Activated naive CD8-positive, alpha-beta T cell (primary cell): ENCODE results near the gene ZBTB20.

Experiments
- H3K27ac Mint-ChIP-seq: one replicate; pipeline ENCODE4 v1.8.0; 2021; ENCODE audit warnings: mixed read lengths
- H3K27me3 Mint-ChIP-seq: one replicate; pipeline ENCODE4 v1.8.0; 2021; ENCODE audit warnings: mixed read lengths
- H3K36me3 Mint-ChIP-seq: one replicate; pipeline ENCODE4 v1.8.0; 2021; ENCODE audit warnings: mixed read lengths
- H3K4me1 Mint-ChIP-seq: one replicate; pipeline ENCODE4 v1.8.0; 2021; ENCODE audit warnings: low read depth, mixed read lengths
- H3K4me3 Mint-ChIP-seq: one replicate; pipeline ENCODE4 v1.8.0; 2021; ENCODE audit warnings: mild to moderate bottlenecking, mixed read lengths
- H3K9me3 Mint-ChIP-seq: one replicate; pipeline ENCODE4 v1.8.0; 2021; ENCODE audit warnings: low read depth, mixed read lengths

The ZBTB20 gene

GRCh38 chr3:114471478-114471877 is 675.6 kb downstream of the ZBTB20 start:
- peaks cover 10% of the 10 kb centered on the region for H3K36me3 Mint-ChIP-seq
- no peaks in the 10 kb centered on the region for H3K4me1 Mint-ChIP-seq
- no peak overlapping the region for H3K4me3 Mint-ChIP-seq
- H3K27ac Mint-ChIP-seq, result no peak overlapping the region
- H3K27me3 Mint-ChIP-seq, result no peaks in the 10 kb centered on the region
- no peaks in the 10 kb centered on the region for H3K9me3 Mint-ChIP-seq

GRCh38 chr3:114469070-114469469 is 678.0 kb downstream of the ZBTB20 start:
- Mint-ChIP-seq H3K27me3 (no peaks in the 10 kb centered on the region), H3K4me3 (no peak overlapping the region), H3K4me1 (no peaks in the 10 kb centered on the region), H3K27ac (no peak overlapping the region), H3K9me3 (no peaks in the 10 kb centered on the region), H3K36me3 (peaks cover 6% of the 10 kb centered on the region)

DNA sequence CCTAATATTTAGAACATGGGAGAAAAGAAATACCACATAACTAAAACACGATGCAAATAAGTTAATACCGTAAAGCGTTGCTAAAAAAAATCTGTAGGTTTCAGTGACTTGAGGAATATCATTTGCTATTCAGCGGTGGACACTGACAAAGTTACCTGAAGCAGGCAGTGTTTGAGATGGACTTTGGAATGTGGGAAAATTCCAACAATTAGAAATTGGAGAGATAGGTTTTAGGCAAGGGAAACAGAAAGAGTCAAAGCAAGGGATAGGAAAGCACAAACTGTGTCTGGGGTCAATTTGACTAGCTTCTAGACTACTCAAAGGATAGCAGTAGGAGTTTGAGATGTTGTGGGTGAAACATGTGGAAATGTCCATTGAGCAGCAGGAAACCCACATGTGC is 680.3 kb downstream of the ZBTB20 start:
- Mint-ChIP-seq H3K27me3 (no peaks in the 10 kb centered on the region), H3K9me3 (no peaks in the 10 kb centered on the region), H3K36me3 (peaks cover 2% of the 10 kb centered on the region), H3K4me1 (no peaks in the 10 kb centered on the region), H3K4me3 (no peak overlapping the region), H3K27ac (no peak overlapping the region)

- no peak overlapping the region for H3K4me3 Mint-ChIP-seq
- no peak overlapping the region for H3K27ac Mint-ChIP-seq
- H3K4me1 Mint-ChIP-seq, result no peaks in the 10 kb centered on the region
- peaks cover 2% of the 10 kb centered on the region for H3K36me3 Mint-ChIP-seq
- H3K9me3 Mint-ChIP-seq, result no peaks in the 10 kb centered on the region
- H3K27me3 Mint-ChIP-seq, result no peaks in the 10 kb centered on the region
Observed at GRCh38 chr3:114466251-114466650, 680.8 kb downstream of the ZBTB20 start.

- Mint-ChIP-seq H3K4me3 (no peak overlapping the region), H3K4me1 (no peaks in the 10 kb centered on the region), H3K27me3 (no peaks in the 10 kb centered on the region), H3K27ac (no peak overlapping the region), H3K9me3 (no peaks in the 10 kb centered on the region), H3K36me3 (peaks cover 2% of the 10 kb centered on the region)
Observed at GRCh38 chr3:114464548-114464947, 682.5 kb downstream of the ZBTB20 start.

GRCh38 chr3:114462750-114463149 is 684.3 kb downstream of the ZBTB20 start:
- Mint-ChIP-seq H3K36me3 (peaks cover 2% of the 10 kb centered on the region), H3K4me3 (no peak overlapping the region), H3K27me3 (no peaks in the 10 kb centered on the region), H3K9me3 (no peaks in the 10 kb centered on the region), H3K27ac (no peak overlapping the region), H3K4me1 (no peaks in the 10 kb centered on the region)

GRCh38 chr3:114460459-114460858 is 686.6 kb downstream of the ZBTB20 start:
- Mint-ChIP-seq H3K4me3 (no peak overlapping the region), H3K4me1 (no peaks in the 10 kb centered on the region), H3K9me3 (no peaks in the 10 kb centered on the region), H3K27ac (no peak overlapping the region), H3K27me3 (no peaks in the 10 kb centered on the region), H3K36me3 (no peaks in the 10 kb centered on the region)

GRCh38 chr3:114456742-114457141 is 690.3 kb downstream of the ZBTB20 start:
- Mint-ChIP-seq H3K4me1 (peaks cover 7% of the 10 kb centered on the region), H3K27me3 (no peaks in the 10 kb centered on the region), H3K36me3 (no peaks in the 10 kb centered on the region)

GRCh38 chr3:114455432-114455831 is 691.7 kb downstream of the ZBTB20 start:
- Mint-ChIP-seq H3K4me3 (no peak overlapping the region), H3K36me3 (no peaks in the 10 kb centered on the region), H3K27ac (no peak overlapping the region), H3K4me1 (peaks cover 11% of the 10 kb centered on the region), H3K9me3 (no peaks in the 10 kb centered on the region), H3K27me3 (no peaks in the 10 kb centered on the region)

More at GRCh38 chr3:114456742-114457141, 690.3 kb downstream of the ZBTB20 start:
- Mint-ChIP-seq H3K4me3 (no peak overlapping the region), H3K9me3 (no peaks in the 10 kb centered on the region), H3K27ac (no peak overlapping the region)

DNA sequence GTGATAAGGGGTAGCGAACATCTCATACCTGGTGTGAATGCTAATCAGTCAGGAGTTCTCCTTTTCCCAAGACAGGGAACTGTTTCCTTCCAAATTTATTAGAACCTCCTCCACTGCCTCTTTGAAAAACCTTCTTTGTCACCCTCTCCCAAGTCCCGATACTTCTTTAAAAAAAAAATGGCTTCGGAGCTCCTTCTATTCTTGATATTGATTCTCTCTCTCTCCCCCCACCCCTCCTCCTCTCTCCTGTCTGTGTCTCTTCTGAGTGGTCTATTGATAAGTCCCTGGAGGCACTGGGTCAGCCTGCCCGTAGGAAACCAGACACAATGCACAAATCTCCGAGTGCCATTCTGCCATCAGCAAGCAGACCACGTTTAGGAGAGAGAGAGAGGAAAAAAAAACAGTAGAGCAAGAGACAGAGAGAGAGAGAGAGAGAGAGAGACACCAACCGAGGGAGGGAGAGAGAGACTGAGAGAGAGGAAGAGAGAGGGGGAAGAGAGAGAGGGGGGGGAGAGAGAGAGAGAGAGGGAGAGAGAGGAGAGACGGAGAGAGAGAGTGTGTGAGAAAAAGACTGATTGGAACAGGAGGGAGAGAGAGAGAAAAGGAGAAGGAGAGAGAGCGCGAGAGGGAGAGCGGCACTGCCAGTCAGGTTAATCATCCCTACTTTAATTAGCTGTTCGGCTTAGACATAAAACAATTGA is 692.4 kb downstream of the ZBTB20 start:
- no peak overlapping the region for H3K4me3 Mint-ChIP-seq
- no peak overlapping the region for H3K27ac Mint-ChIP-seq
- no peaks in the 10 kb centered on the region for H3K9me3 Mint-ChIP-seq
- H3K36me3 Mint-ChIP-seq, result no peaks in the 10 kb centered on the region
- peaks cover 11% of the 10 kb centered on the region for H3K4me1 Mint-ChIP-seq
- H3K27me3 Mint-ChIP-seq, result no peaks in the 10 kb centered on the region

DNA sequence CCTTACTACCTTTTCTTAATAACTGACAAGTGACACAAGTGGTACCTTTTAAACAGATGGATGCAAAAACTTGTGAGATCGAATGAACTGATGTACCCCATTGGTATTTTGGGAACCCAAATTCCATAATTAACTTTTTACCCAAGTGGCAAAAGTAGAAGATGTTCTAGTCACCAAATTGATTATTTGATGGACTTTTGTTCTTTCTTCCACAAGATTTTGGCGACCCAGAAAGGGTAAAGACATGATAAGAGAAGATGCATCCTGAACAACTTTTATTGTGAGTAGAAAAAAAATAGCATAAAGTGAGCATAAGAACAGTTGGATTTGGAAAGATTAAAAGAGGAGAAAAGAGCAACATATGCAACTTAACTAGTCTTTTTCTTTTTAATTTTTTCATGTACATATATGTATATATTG is 693.7 kb downstream of the ZBTB20 start:
- Mint-ChIP-seq H3K9me3 (no peaks in the 10 kb centered on the region), H3K36me3 (no peaks in the 10 kb centered on the region), H3K27me3 (no peaks in the 10 kb centered on the region), H3K4me3 (no peak overlapping the region), H3K27ac (peak overlapping the region; percentile 18), H3K4me1 (peaks cover 12% of the 10 kb centered on the region)

DNA sequence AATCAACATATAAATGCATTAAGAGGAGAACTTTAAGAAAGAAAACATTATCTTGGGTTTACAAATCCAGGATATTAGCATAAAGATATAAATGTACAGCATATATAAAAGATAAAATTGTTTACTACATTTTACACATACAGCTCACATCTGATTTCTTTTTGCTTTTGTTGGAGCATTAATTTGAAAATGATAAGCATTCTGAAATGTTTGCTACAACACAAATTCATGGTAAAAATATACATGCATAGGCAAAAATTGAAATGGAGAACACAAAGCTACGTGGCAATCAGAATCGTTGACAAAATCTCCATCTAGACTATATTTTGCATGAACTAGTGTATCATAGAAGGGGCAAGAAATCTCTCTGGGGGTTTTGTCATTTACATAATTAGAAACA is 694.2 kb downstream of the ZBTB20 start:
- no peaks in the 10 kb centered on the region for H3K27me3 Mint-ChIP-seq
- peaks cover 14% of the 10 kb centered on the region for H3K4me1 Mint-ChIP-seq
- H3K27ac Mint-ChIP-seq, result no peak overlapping the region
- no peaks in the 10 kb centered on the region for H3K9me3 Mint-ChIP-seq
- no peaks in the 10 kb centered on the region for H3K36me3 Mint-ChIP-seq
- no peak overlapping the region for H3K4me3 Mint-ChIP-seq

DNA sequence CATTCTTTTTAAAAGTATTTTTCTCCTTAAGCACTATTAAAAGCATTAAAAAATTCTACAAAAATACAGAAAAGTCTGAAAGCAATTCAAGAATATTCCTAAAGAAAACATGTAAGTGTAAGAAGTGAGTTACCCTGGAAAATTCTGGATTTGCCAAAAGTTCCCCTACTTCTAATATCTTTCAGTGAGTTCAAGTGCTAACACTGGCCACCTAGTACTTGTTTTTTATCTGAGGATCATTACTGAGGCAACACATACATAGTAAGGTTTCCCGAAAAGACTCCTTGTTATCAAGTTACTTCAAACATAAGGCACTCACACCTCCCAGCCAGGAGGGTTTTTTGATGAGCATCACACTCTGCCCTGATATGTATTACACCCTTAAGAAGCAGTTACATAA is 694.8 kb downstream of the ZBTB20 start:
- H3K4me1 Mint-ChIP-seq, result peaks cover 14% of the 10 kb centered on the region
- H3K27me3 Mint-ChIP-seq, result no peaks in the 10 kb centered on the region
- no peak overlapping the region for H3K27ac Mint-ChIP-seq
- H3K9me3 Mint-ChIP-seq, result no peaks in the 10 kb centered on the region
- no peak overlapping the region for H3K4me3 Mint-ChIP-seq
- no peaks in the 10 kb centered on the region for H3K36me3 Mint-ChIP-seq

DNA sequence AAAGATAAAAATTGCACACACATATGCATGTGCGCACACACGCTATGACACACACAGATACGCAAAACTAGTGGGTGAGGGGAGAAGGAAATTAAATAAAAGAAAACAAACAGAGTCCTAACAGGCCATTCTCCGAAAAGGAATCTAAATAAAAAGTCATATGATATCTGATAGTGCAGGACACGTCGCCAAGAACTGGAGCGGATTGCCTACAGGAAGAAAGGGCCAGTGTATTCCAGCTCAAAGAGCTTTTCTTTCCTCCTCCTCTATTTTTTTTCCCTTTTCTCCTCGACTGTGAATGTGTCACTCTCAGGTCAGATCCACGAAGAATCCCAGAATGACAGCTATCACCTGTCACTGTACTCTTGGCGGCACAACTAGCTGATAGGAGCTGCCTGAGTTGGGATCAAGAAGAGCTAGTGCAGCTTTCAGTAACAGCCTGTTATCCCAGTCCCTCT is 695.5 kb downstream of the ZBTB20 start:
- Mint-ChIP-seq H3K9me3 (no peaks in the 10 kb centered on the region), H3K4me1 (peaks cover 14% of the 10 kb centered on the region), H3K4me3 (no peak overlapping the region), H3K27me3 (no peaks in the 10 kb centered on the region), H3K36me3 (no peaks in the 10 kb centered on the region), H3K27ac (no peak overlapping the region)

DNA sequence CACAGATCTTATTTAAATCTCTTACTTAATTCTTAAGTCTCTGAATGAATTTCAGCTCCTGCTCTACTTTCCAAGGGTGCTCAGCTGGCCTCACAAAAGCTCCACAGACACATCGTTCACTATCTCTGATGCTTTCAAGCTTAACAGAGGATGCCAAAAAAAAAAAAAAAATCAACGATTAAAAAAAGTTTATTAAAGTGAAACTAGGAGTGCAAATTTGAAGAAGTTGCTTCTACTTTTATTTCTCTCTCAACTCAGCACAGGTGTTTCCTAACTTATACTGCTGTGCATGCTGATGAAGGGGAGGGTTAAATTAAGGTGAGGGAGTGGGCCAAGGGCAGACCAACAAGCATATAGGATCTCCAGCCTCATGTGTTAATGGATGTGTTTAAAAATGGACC is 696.0 kb downstream of the ZBTB20 start:
- no peak overlapping the region for H3K4me3 Mint-ChIP-seq
- H3K9me3 Mint-ChIP-seq, result no peaks in the 10 kb centered on the region
- no peaks in the 10 kb centered on the region for H3K27me3 Mint-ChIP-seq
- no peak overlapping the region for H3K27ac Mint-ChIP-seq
- H3K36me3 Mint-ChIP-seq, result no peaks in the 10 kb centered on the region
- peaks cover 14% of the 10 kb centered on the region for H3K4me1 Mint-ChIP-seq

- no peaks in the 10 kb centered on the region for H3K27me3 Mint-ChIP-seq
- no peak overlapping the region for H3K27ac Mint-ChIP-seq
- peaks cover 16% of the 10 kb centered on the region for H3K4me1 Mint-ChIP-seq
- H3K36me3 Mint-ChIP-seq, result no peaks in the 10 kb centered on the region
- H3K9me3 Mint-ChIP-seq, result no peaks in the 10 kb centered on the region
- H3K4me3 Mint-ChIP-seq, result no peak overlapping the region
Observed at GRCh38 chr3:114450008-114450596, 697.0 kb downstream of the ZBTB20 start.
